Activated naive CD4-positive, alpha-beta T cell (primary cell): ENCODE measurements around the gene RBM47.

Source experiments
- DNase-seq, 4 experiments: peaks; one replicate each; lab custom pipeline; 2025; lab: John Stamatoyannopoulos, UW

The RBM47 gene

GRCh38 chr4:40586729-40587128 lies 42.9 kb downstream of the RBM47 start:
- DNase-seq, result no peak

- no peak for DNase-seq
These were observed 43.6 kb downstream of the RBM47 start for GRCh38 chr4:40586034-40586433.

GRCh38 chr4:40585201-40585799 lies 44.4 kb downstream of the RBM47 start:
- DNase-seq, result no peak

GRCh38 chr4:40584517-40585141 lies 45.0 kb downstream of the RBM47 start:
- no peak for DNase-seq

GRCh38 chr4:40583850-40584439 lies 45.7 kb downstream of the RBM47 start:
- no peak for DNase-seq

- DNase-seq, result no peak
These were observed 47.3 kb downstream of the RBM47 start for GRCh38 chr4:40582413-40582812.

- no peak for DNase-seq
These were observed 48.2 kb downstream of the RBM47 start for GRCh38 chr4:40581254-40582140.

- no peak for DNase-seq
These were observed 49.7 kb downstream of the RBM47 start for GRCh38 chr4:40579983-40580382.

GRCh38 chr4:40577588-40578253 lies 51.9 kb downstream of the RBM47 start:
- no peak for DNase-seq

- DNase-seq, result no peak
These were observed 52.8 kb downstream of the RBM47 start for GRCh38 chr4:40576651-40577480.

GRCh38 chr4:40575846-40576245 lies 53.8 kb downstream of the RBM47 start:
- DNase-seq, result no peak

- no peak for DNase-seq
These were observed 55.9 kb downstream of the RBM47 start for GRCh38 chr4:40573593-40574311.

GRCh38 chr4:40572692-40573310 lies 56.9 kb downstream of the RBM47 start:
- no peak for DNase-seq

GRCh38 chr4:40571208-40571607 lies 58.5 kb downstream of the RBM47 start:
- DNase-seq, result no peak

- DNase-seq, result no peak
These were observed 59.2 kb downstream of the RBM47 start for GRCh38 chr4:40570348-40571077.

- no peak for DNase-seq
These were observed 64.7 kb downstream of the RBM47 start for GRCh38 chr4:40564815-40565483.

GRCh38 chr4:40564004-40564403 lies 65.7 kb downstream of the RBM47 start:
- DNase-seq, result no peak

- DNase-seq, result no peak
These were observed 66.3 kb downstream of the RBM47 start for GRCh38 chr4:40563401-40563800.

GRCh38 chr4:40562681-40563080 lies 67.0 kb downstream of the RBM47 start:
- DNase-seq, result no peak
